Measurements from ENCODE around the gene BAZ2B.

- TF ChIP-seq, protein P1, sequence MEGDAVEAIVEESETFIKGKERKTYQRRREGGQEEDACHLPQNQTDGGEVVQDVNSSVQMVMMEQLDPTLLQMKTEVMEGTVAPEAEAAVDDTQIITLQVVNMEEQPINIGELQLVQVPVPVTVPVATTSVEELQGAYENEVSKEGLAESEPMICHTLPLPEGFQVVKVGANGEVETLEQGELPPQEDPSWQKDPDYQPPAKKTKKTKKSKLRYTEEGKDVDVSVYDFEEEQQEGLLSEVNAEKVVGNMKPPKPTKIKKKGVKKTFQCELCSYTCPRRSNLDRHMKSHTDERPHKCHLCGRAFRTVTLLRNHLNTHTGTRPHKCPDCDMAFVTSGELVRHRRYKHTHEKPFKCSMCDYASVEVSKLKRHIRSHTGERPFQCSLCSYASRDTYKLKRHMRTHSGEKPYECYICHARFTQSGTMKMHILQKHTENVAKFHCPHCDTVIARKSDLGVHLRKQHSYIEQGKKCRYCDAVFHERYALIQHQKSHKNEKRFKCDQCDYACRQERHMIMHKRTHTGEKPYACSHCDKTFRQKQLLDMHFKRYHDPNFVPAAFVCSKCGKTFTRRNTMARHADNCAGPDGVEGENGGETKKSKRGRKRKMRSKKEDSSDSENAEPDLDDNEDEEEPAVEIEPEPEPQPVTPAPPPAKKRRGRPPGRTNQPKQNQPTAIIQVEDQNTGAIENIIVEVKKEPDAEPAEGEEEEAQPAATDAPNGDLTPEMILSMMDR (IDR thresholded peaks at IDR 0.05 in 2 of 3, conservative IDR thresholded peaks at IDR 0.05 in 1 of 3; ENCODE audit: borderline replicate concordance in 1 of 3, insufficient read depth in 1 of 3, low read depth in 2 of 3, low read length in 2 of 3): no peak
- no peak for TF ChIP-seq POLR2AphosphoS5 (IDR thresholded peaks at IDR 0.05; ENCODE audit: low read depth, low read length)
- TF ChIP-seq RAD21 (IDR thresholded peaks at IDR 0.05; ENCODE audit: low read depth): no peak
- TF ChIP-seq JUND (IDR thresholded peaks at IDR 0.05): no peak
- no peak for TF ChIP-seq TCF7L2 (IDR thresholded peaks at IDR 0.05; ENCODE audit: borderline replicate concordance, extremely low read depth, insufficient read depth, insufficient read length)
- no peak for TF ChIP-seq POLR2A (IDR thresholded peaks at IDR 0.05; ENCODE audit: borderline replicate concordance, extremely low read depth, insufficient read depth, insufficient read length)
Measured at GRCh38 chr2:159651884-159652283, 35.5 kb upstream of the BAZ2B start.
